Stimulated activated CD4-positive, alpha-beta T cell treated with anti-CD3 and anti-CD28 coated beads, Interleukin-12 subunit alpha, Interleukin-12 subunit beta, amount 100 ng/mL, for 4 hours (primary cell): ENCODE data around the gene FNDC3B.
"Not testable (repeated sequence)": the region's sequence is repeated elsewhere in the genome, so short reads cannot be mapped to it uniquely, and the experiment has no call there.

Experiments used
- DNase-seq: peaks from one replicate; pipeline ENCODE4 v3.0.0-alpha.2; 2020

The FNDC3B gene

GRCh38 chr3:172076212-172076611, 36.8 kb downstream of the FNDC3B start:
- no peak for DNase-seq

GRCh38 chr3:172077197-172077757, 37.9 kb downstream of the FNDC3B start:
- DNase-seq = no peak

- DNase-seq = no peak
Measured at GRCh38 chr3:172078244-172078643, 38.9 kb downstream of the FNDC3B start.

- DNase-seq = no peak
Measured at GRCh38 chr3:172078721-172079120, 39.3 kb downstream of the FNDC3B start.

- no peak for DNase-seq
Measured at GRCh38 chr3:172079326-172079976, 40.1 kb downstream of the FNDC3B start.

- no peak for DNase-seq
Measured at GRCh38 chr3:172080503-172080902, 41.1 kb downstream of the FNDC3B start.

GRCh38 chr3:172082269-172082668, 42.9 kb downstream of the FNDC3B start:
- no peak for DNase-seq

GRCh38 chr3:172082820-172083513, 43.6 kb downstream of the FNDC3B start:
- no peak for DNase-seq

GRCh38 chr3:172083995-172084409, 44.6 kb downstream of the FNDC3B start:
- no peak for DNase-seq

GRCh38 chr3:172084871-172085556, 45.6 kb downstream of the FNDC3B start:
- DNase-seq = no peak

- no peak for DNase-seq
Measured at GRCh38 chr3:172085557-172085895, 46.1 kb downstream of the FNDC3B start.

GRCh38 chr3:172086071-172086470, 46.7 kb downstream of the FNDC3B start:
- DNase-seq = no peak

- no peak for DNase-seq
Measured at GRCh38 chr3:172087198-172087597, 47.8 kb downstream of the FNDC3B start.

- DNase-seq = no peak
Measured at GRCh38 chr3:172087602-172088580, 48.5 kb downstream of the FNDC3B start.

- DNase-seq = no peak
Measured at GRCh38 chr3:172089250-172089649, 49.9 kb downstream of the FNDC3B start.

- DNase-seq = no peak
Measured at GRCh38 chr3:172090035-172090434, 50.7 kb downstream of the FNDC3B start.

- no peak for DNase-seq
Measured at GRCh38 chr3:172092658-172093057, 53.3 kb downstream of the FNDC3B start.

- not testable (repeated sequence) for DNase-seq
Measured at GRCh38 chr3:172093581-172094443, 54.4 kb downstream of the FNDC3B start.

- no peak for DNase-seq
Measured at GRCh38 chr3:172094621-172095557, 55.5 kb downstream of the FNDC3B start.

GRCh38 chr3:172096881-172097420, 57.6 kb downstream of the FNDC3B start:
- no peak for DNase-seq
